DMS53 treated with DMSO at 0.1 percent for 48 hours (cell line): Measurements from ENCODE around the gene B3GAT1.
A peak's percentile ranks its signal among the peaks of the same experiment; 100 is the strongest.

Source experiments
- DNase-seq: peaks from one replicate; lab custom pipeline; 2025; ENCODE audit not compliant: unreplicated experiment; lab: John Stamatoyannopoulos, UW

Gene B3GAT1

GRCh38 chr11:134339756-134340155 is 72.3 kb downstream of the B3GAT1 start:
- DNase-seq = no peak

GRCh38 chr11:134338654-134339053 is 73.4 kb downstream of the B3GAT1 start:
- DNase-seq = no peak

DNA sequence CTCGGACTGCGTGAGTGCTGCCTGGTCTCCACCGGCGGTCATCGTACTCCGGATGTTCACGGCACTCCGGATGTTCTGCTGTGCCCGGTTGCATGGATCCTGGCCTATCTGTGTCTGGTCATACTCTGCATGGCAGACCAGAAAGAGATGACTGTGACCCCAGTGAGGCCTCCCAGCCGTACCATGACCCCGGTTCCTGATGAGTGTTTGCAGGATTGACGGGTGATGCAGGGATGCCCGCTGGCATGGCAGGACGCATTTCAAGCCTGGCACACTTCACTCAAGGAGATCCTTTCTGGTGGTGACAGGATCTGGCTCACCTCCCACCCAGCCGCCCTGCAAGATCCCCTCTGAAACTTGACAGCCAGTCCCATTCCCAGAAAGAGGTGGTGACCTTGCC is 74.0 kb downstream of the B3GAT1 start:
- DNase-seq = no peak

DNA sequence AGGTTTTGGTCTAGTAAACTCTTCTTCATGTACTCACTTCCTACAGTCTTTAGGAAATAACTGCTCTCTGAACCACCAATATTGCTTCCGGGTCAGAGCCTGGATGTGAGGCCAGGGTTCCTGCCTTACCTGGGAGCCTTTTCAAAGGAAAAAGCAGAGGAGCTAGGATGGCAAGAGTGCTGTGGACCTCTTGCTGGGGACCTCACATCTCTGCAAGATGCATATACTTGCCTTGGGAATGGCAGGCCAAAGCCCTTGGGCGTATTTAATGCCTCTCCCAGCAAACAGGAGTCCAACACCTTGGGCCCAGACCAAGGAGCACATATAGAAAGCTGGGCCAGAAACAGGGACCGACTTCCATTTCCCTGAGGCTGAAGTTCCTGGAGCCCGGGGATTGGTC is 75.0 kb downstream of the B3GAT1 start:
- DNase-seq = no peak

GRCh38 chr11:134334796-134335571 is 77.1 kb downstream of the B3GAT1 start:
- DNase-seq = no peak

- no peak for DNase-seq
Measured at GRCh38 chr11:134333946-134334345, 78.1 kb downstream of the B3GAT1 start.

DNA sequence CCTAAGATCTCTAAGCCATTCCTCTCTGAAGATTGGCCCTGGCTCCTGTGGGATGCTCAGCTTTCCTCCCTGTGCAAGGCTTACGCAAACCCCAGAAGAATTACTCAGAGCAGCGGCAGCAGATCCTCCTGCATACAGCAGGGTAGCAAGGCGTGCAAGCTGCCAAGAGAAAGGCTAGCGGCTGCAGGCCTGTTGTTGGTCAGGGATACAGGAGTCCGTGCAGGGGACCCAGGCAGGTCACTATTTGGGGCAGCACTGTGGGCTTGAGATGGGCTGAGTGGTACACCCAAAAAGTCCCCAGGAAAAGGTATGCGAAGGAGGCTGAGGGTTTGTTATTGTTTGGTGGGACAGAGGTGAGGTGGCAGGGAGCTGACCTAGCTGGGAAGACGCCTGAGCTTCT is 78.7 kb downstream of the B3GAT1 start:
- DNase-seq = no peak

- no peak for DNase-seq
Measured at GRCh38 chr11:134332782-134333181, 79.3 kb downstream of the B3GAT1 start.

DNA sequence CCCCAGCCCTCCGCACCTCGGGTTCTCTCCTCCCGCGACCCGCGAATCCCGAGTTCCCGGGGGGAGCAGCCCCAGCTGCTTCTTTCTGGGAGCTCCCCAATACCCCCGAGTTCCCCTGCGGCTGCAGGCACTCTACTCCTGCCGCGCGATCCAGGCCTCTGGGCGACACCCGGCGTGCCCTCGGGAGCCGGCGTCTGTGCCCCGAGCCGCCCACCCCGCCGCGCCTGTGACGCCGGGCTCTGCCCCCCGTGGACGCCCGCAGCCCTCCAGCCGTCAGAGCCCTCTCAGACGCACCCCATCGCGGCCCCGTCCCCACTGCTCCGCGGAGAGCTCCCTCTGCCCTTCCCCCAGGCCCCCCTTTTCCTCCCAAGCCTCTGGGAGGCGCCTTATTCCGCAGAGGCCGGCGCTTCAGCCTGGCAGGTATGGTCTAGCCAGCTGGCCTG is 79.8 kb downstream of the B3GAT1 start:
- DNase-seq = no peak

DNA sequence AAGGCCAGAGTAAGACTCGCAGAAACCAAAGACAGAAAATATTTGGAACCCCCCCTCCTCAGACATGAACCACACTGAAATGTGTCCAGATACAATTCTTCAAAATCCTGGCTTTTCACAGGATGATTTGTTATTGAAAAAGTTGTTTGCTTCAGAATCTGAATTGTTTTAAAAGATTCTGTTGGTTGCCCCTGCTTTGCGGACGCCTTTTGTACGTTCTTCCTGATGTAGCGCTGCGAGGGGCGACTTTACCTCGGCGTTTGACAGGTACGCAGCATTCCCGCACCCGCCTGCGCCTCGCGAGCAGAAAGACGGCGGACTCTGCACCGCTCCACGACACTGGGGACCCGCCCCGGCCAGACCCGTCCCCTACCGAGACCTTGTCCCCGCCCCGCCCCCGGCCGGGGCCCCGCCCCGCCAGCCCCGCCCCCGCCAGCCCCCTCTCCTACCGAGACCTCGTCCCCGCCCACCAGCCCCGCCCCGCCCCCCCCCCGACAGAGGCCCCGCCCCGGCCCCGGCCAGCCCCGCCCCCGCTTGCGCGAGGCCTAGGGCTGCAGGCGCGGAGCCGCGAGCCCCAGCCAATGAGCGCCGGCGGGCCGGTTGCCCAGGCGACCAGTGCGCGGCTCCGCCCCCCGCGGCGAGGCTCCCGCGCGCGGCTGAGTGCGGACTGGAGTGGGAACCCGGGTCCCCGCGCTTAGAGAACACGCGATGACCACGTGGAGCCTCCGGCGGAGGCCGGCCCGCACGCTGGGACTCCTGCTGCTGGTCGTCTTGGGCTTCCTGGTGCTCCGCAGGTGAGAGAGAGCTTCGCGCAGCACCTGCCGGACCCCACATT is 80.5 kb downstream of the B3GAT1 start, which contains the start of gene GLB1L2:
GLB1L2 (plus strand) TSS at position 635 of the 835 bp plus-strand sequence; CDS start at position 709, 74 bp downstream.
- DNase-seq = peak; percentile 56

DNA sequence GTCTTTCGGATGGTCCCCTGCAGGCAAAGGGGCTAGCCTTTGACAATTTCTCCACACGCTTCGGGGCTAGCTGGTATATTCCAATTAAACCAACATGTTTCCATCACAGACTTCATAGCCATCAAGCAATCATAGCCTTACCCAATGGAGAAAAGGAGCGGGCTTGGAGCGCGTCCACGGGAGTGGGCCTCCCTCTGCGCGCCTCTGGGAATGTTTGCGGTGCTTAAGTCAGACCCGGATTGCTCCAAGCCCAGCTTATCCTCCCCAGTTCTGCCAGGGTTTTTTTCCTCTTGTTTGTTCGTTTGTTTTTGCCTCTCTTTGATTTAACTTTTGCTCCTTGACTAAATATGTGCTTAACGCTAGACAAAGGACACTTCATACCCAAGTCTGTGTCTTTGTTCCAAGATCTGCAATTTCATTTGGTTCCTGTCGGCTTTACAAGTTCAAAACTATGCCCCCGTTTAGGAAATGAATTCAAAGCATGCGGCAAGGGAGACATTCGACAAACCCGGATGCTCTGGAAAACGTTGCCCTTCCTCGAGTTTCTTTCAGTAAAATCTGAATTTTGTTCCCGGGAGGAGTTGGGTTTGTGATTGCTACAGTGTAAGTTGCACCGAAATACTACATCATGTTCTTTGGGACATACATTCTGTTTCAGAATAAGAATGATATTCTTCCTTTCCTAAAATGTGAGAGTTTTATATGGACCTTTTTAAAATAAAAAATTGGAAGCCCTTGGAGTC is 81.3 kb downstream of the B3GAT1 start:
- DNase-seq = no peak
